HepG2 (cell line): ENCODE results near the gene TSEN54. TPM values are rescaled to one million over a fixed set of nuclear protein-coding genes. Genes with fewer than 3 reads are reported as not detected.

ENCODE experiments used
- ASH2L ChIP-seq: fragments of 300-600, 200-600 bp; sonication (generic); IDR thresholded peaks from 2 replicates; pipeline ENCODE4 v1.7.0; 2017; ENCODE audit warnings: low read depth, mild to moderate bottlenecking, moderate library complexity, mixed read lengths, low read length; ENCODE audit not compliant: insufficient read length
- ATF5 ChIP-seq: sonication (generic); formaldehyde crosslinking; IDR thresholded peaks from 2 replicates; pipeline ENCODE4 v1.4.0; 2020; ENCODE audit warnings: mild to moderate bottlenecking, low read depth, missing genetic modification reagents
- DNMT3B ChIP-seq: conservative IDR thresholded peaks from 2 replicates; pipeline ENCODE4 v1.6.1; 2016; ENCODE audit warnings: missing biosample characterization, control low read depth
- GABPA ChIP-seq, 2 experiments: IDR thresholded peaks; 2 replicates each; pipeline ENCODE4 v1.6.1; 2011 to 2016; ENCODE audit warnings: low read depth in 2 of 2, low read length in 1 of 2, missing biosample characterization in 1 of 2, missing genetic modification characterization in 1 of 2
- HMGXB4 ChIP-seq, 2 experiments: sonication (generic) in 1 of 2; formaldehyde crosslinking in 1 of 2; IDR thresholded peaks; 2 replicates each; pipeline versions ENCODE4 v1.4.0 to v1.6.1; 2018 to 2020; ENCODE audit warnings: missing genetic modification reagents in 2 of 2, borderline replicate concordance in 1 of 2, low read depth in 1 of 2, mild to moderate bottlenecking in 1 of 2, missing biosample characterization in 1 of 2
- HNRNPH1 ChIP-seq: fragments of 200-400 bp; formaldehyde crosslinking; optimal IDR thresholded peaks from 2 replicates; pipeline ENCODE3; 2017; ENCODE audit warnings: mild to moderate bottlenecking, low read depth, low read length
- HOXA3 ChIP-seq: sonication (generic); formaldehyde crosslinking; IDR thresholded peaks from 2 replicates; pipeline ENCODE4 v1.5.0; 2020; ENCODE audit warnings: missing genetic modification reagents
- HOXD1 ChIP-seq: sonication (generic); formaldehyde crosslinking; IDR thresholded peaks from 2 replicates; pipeline ENCODE4 v1.5.0; 2020; ENCODE audit warnings: missing genetic modification reagents
- KLF12 ChIP-seq: sonication (generic); formaldehyde crosslinking; IDR thresholded peaks from 2 replicates; pipeline ENCODE4 v1.4.0; 2020; ENCODE audit warnings: missing genetic modification reagents, borderline replicate concordance
- NFKBIZ ChIP-seq: IDR thresholded peaks from 2 replicates; pipeline ENCODE4 v1.6.1; 2018; ENCODE audit warnings: missing genetic modification reagents, missing compliant biosample characterization
- NPAS2 ChIP-seq: sonication (generic); formaldehyde crosslinking; IDR thresholded peaks from 2 replicates; pipeline ENCODE4 v1.8.0; 2022; ENCODE audit warnings: mild to moderate bottlenecking, missing genetic modification reagents, borderline replicate concordance
- PHF21A ChIP-seq: sonication (generic); formaldehyde crosslinking; IDR thresholded peaks from 2 replicates; pipeline ENCODE4 v1.5.0; 2020; ENCODE audit warnings: mild to moderate bottlenecking, missing genetic modification reagents
- PLRG1 ChIP-seq: fragments of 450-650 bp; conservative IDR thresholded peaks from 2 replicates; pipeline ENCODE4 v1.6.1; 2016
- RARG ChIP-seq: sonication (generic); formaldehyde crosslinking; IDR thresholded peaks from 2 replicates; pipeline ENCODE4 v1.4.0; 2020; ENCODE audit warnings: low read depth, mild to moderate bottlenecking, missing genetic modification reagents
- SALL2 ChIP-seq: sonication (generic); formaldehyde crosslinking; IDR thresholded peaks from 2 replicates; pipeline ENCODE4 v1.8.1; 2023; ENCODE audit warnings: mild to moderate bottlenecking, missing genetic modification reagents, inconsistent platforms
- TOE1 ChIP-seq: sonication (generic); formaldehyde crosslinking; IDR thresholded peaks from 2 replicates; pipeline ENCODE4 v1.4.0; 2020; ENCODE audit warnings: mild to moderate bottlenecking, missing genetic modification reagents
- XBP1 ChIP-seq: sonication (generic); formaldehyde crosslinking; IDR thresholded peaks from 2 replicates; pipeline ENCODE4 v1.5.0; 2020; ENCODE audit warnings: missing genetic modification reagents
- ZFP36L2 ChIP-seq: sonication (generic); formaldehyde crosslinking; IDR thresholded peaks from 2 replicates; pipeline ENCODE4 v1.4.0; 2020; ENCODE audit warnings: missing genetic modification reagents
- ZMAT3 ChIP-seq: sonication (generic); formaldehyde crosslinking; conservative IDR thresholded peaks from 2 replicates; pipeline ENCODE4 v1.7.0; 2021; ENCODE audit warnings: missing genetic modification reagents
- ZNF550 ChIP-seq: sonication (generic); formaldehyde crosslinking; IDR thresholded peaks from 2 replicates; pipeline ENCODE4 v1.4.0; 2020; ENCODE audit warnings: mild to moderate bottlenecking, missing genetic modification reagents, borderline replicate concordance
- polyA plus RNA-seq, 8 experiments: library from polyadenylated mRNA; depleted of rRNA in 3 of 8; stranded (reverse) in 7 of 8; unstranded in 1 of 8; fragments of >200 nt; fragmentation: Illumina TruSeq in 4 of 8; extraction: Trizol in 4 of 8; gene quantifications; 2 replicates each; pipeline versions ENCODE4 v1.2.1 to v1.2.3, GENCODE V29; 2011 to 2016; ENCODE audit warnings: low read depth in 4 of 8, missing spikeins in 1 of 8, mixed read lengths in 1 of 8; ENCODE audit not compliant: insufficient read depth in 1 of 8
- total RNA-seq, 5 experiments: library from RNA; depleted of rRNA; stranded (reverse); fragments of >200 nt; fragmentation: Illumina TruSeq; extraction: Trizol; gene quantifications; 2 replicates each; pipeline ENCODE4 v1.2.3, GENCODE V29; 2016; ENCODE audit warnings: low read depth in 1 of 5
- TF ChIP-seq, protein P1 (sequence below): sonication (generic); formaldehyde crosslinking; IDR thresholded peaks from 2 replicates; pipeline ENCODE4 v1.9.0; 2021; ENCODE audit warnings: mild to moderate bottlenecking, missing genetic modification reagents

TSEN54 gene
- total and polyA plus RNA-seq, 2 of the 13 experiments (the other 11 are each of a cell fraction or from before 2014, with no cell fraction given), result 62.9 to 63.3 TPM

GRCh38 chr17:75515496-75516254 is 653 bp upstream of the TSEN54 start, which contains the start of gene CASKIN2 (continued):
- TF ChIP-seq, protein P1, sequence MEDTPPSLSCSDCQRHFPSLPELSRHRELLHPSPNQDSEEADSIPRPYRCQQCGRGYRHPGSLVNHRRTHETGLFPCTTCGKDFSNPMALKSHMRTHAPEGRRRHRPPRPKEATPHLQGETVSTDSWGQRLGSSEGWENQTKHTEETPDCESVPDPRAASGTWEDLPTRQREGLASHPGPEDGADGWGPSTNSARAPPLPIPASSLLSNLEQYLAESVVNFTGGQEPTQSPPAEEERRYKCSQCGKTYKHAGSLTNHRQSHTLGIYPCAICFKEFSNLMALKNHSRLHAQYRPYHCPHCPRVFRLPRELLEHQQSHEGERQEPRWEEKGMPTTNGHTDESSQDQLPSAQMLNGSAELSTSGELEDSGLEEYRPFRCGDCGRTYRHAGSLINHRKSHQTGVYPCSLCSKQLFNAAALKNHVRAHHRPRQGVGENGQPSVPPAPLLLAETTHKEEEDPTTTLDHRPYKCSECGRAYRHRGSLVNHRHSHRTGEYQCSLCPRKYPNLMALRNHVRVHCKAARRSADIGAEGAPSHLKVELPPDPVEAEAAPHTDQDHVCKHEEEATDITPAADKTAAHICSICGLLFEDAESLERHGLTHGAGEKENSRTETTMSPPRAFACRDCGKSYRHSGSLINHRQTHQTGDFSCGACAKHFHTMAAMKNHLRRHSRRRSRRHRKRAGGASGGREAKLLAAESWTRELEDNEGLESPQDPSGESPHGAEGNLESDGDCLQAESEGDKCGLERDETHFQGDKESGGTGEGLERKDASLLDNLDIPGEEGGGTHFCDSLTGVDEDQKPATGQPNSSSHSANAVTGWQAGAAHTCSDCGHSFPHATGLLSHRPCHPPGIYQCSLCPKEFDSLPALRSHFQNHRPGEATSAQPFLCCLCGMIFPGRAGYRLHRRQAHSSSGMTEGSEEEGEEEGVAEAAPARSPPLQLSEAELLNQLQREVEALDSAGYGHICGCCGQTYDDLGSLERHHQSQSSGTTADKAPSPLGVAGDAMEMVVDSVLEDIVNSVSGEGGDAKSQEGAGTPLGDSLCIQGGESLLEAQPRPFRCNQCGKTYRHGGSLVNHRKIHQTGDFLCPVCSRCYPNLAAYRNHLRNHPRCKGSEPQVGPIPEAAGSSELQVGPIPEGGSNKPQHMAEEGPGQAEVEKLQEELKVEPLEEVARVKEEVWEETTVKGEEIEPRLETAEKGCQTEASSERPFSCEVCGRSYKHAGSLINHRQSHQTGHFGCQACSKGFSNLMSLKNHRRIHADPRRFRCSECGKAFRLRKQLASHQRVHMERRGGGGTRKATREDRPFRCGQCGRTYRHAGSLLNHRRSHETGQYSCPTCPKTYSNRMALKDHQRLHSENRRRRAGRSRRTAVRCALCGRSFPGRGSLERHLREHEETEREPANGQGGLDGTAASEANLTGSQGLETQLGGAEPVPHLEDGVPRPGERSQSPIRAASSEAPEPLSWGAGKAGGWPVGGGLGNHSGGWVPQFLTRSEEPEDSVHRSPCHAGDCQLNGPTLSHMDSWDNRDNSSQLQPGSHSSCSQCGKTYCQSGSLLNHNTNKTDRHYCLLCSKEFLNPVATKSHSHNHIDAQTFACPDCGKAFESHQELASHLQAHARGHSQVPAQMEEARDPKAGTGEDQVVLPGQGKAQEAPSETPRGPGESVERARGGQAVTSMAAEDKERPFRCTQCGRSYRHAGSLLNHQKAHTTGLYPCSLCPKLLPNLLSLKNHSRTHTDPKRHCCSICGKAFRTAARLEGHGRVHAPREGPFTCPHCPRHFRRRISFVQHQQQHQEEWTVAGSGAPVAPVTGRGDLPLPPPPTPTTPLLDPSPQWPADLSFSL (CRISPR knock-in tag), result peak; percentile 15; the same call in 1 of the 2 replicates
- peak; percentile 99 for TF ChIP-seq ZMAT3 (CRISPR knock-in tag)
- no peak for TF ChIP-seq PLRG1
- TF ChIP-seq ZFP36L2 (CRISPR knock-in tag), result no peak; the same call in 1 of the 2 replicates
- no peak for TF ChIP-seq HNRNPH1
- TF ChIP-seq ASH2L, result peak; percentile 69
- peak; percentile 87; the same call in 1 of the 2 replicates for TF ChIP-seq RARG (CRISPR knock-in tag)
- peak; percentile 30; the same call in 1 of the 2 replicates for TF ChIP-seq XBP1 (CRISPR knock-in tag)
- TF ChIP-seq PHF21A (CRISPR knock-in tag), result peak; percentile 91
- TF ChIP-seq HOXD1 (CRISPR knock-in tag), result peak; percentile 94
- TF ChIP-seq NFKBIZ (CRISPR knock-in tag), result peak; percentile 23; the same call in 1 of the 2 replicates
- TF ChIP-seq SALL2, result peak; percentile 28; the same call in 1 of the 2 replicates
- peak; percentile 98; the same call in 1 of the 2 replicates for TF ChIP-seq TOE1 (CRISPR knock-in tag)
- TF ChIP-seq DNMT3B, result peak; percentile 97
- no peak for TF ChIP-seq NPAS2
- peak; percentile 91; the same call in 1 of the 2 replicates for TF ChIP-seq ATF5 (CRISPR knock-in tag)
- TF ChIP-seq HOXA3, result peak; percentile 62; the same call in 1 of the 2 replicates
- TF ChIP-seq KLF12, result no peak
- TF ChIP-seq GABPA (IDR thresholded peaks at IDR 0.05; ENCODE audit: low read depth, low read length), result no peak
- TF ChIP-seq GABPA (CRISPR knock-in tag; IDR thresholded peaks at IDR 0.05; ENCODE audit: low read depth), result peak; percentile 79
- TF ChIP-seq HMGXB4 (CRISPR knock-in tag; IDR thresholded peaks at IDR 0.05; ENCODE audit: borderline replicate concordance in 1 of 2, low read depth in 1 of 2), result peak; percentile 96 to 99
- TF ChIP-seq ZNF550 (CRISPR knock-in tag), result no peak; the same call in 1 of the 2 replicates
